Endothelial cell (in vitro differentiated cells): ENCODE data around the gene METTL26. TPM values are rescaled to one million over a fixed set of nuclear protein-coding genes. Genes with fewer than 3 reads are reported as not detected.

Experiments
- DNase-seq: peaks from one replicate; pipeline ENCODE4 v3.0.0; 2021; ENCODE audit warnings: low spot score
- H3K27ac Mint-ChIP-seq: one replicate; pipeline ENCODE4 v1.8.0; 2021; ENCODE audit warnings: mixed read lengths, inconsistent platforms; ENCODE audit not compliant: unreplicated experiment
- H3K27me3 Mint-ChIP-seq: one replicate; pipeline ENCODE4 v1.8.0; 2021; ENCODE audit warnings: mild to moderate bottlenecking, moderate library complexity, mixed read lengths, inconsistent platforms; ENCODE audit not compliant: unreplicated experiment
- H3K36me3 Mint-ChIP-seq: one replicate; pipeline ENCODE4 v1.8.0; 2021; ENCODE audit warnings: mild to moderate bottlenecking, low read depth, mixed read lengths, inconsistent platforms; ENCODE audit not compliant: unreplicated experiment
- H3K4me1 Mint-ChIP-seq: one replicate; pipeline ENCODE4 v1.8.0; 2021; ENCODE audit warnings: mild to moderate bottlenecking, mixed read lengths, inconsistent platforms; ENCODE audit not compliant: unreplicated experiment
- H3K4me3 Mint-ChIP-seq: one replicate; pipeline ENCODE4 v1.8.0; 2021; ENCODE audit warnings: mild to moderate bottlenecking, mixed read lengths, inconsistent platforms; ENCODE audit not compliant: unreplicated experiment
- H3K9me3 Mint-ChIP-seq: one replicate; pipeline ENCODE4 v1.8.0; 2021; ENCODE audit warnings: mixed read lengths, inconsistent platforms; ENCODE audit not compliant: unreplicated experiment
- CTCF ChIP-seq: fragments of 200-600 bp; sonication (generic); IDR thresholded peaks from one replicate; pipeline ENCODE4 v1.5.0; 2021; ENCODE audit warnings: antibody characterized with exemption; ENCODE audit not compliant: unreplicated experiment
- total RNA-seq: library from RNA; stranded (reverse); fragmentation: NEBNext Ultra II Directional; extraction: Animal tissue kit (Norgen Biotek cat#: 25700); gene quantifications from one replicate; pipeline ENCODE4 v1.2.1, GENCODE V29; 2021; ENCODE audit not compliant: unreplicated experiment

Gene METTL26
- total RNA-seq, 1 donor from 2014 or later = 48.5 TPM

GRCh38 chr16:633336-634050, 2.6 kb downstream of the METTL26 start:
- Mint-ChIP-seq H3K36me3 (no peaks in the 10 kb centered on the region), H3K27me3 (peaks cover 8% of the 10 kb centered on the region), H3K4me1 (peaks cover 3% of the 10 kb centered on the region), H3K4me3 (no peak overlapping the region), H3K27ac (no peak overlapping the region), H3K9me3 (no peaks in the 10 kb centered on the region)
- TF ChIP-seq CTCF = no peak
- peak; percentile 6 for DNase-seq

- peaks cover 3% of the 10 kb centered on the region for H3K4me1 Mint-ChIP-seq
- TF ChIP-seq CTCF = no peak
- H3K27me3 Mint-ChIP-seq = peaks cover 8% of the 10 kb centered on the region
- H3K4me3 Mint-ChIP-seq = no peak overlapping the region
- H3K36me3 Mint-ChIP-seq = no peaks in the 10 kb centered on the region
- no peak overlapping the region for H3K27ac Mint-ChIP-seq
- peak; percentile 6 for DNase-seq
- no peaks in the 10 kb centered on the region for H3K9me3 Mint-ChIP-seq
Measured at GRCh38 chr16:632486-633335, 3.4 kb downstream of the METTL26 start.

- Mint-ChIP-seq H3K27ac (no peak overlapping the region), H3K27me3 (peaks cover 8% of the 10 kb centered on the region), H3K36me3 (no peaks in the 10 kb centered on the region), H3K9me3 (no peaks in the 10 kb centered on the region), H3K4me3 (no peak overlapping the region), H3K4me1 (peaks cover 3% of the 10 kb centered on the region)
- no peak for TF ChIP-seq CTCF
- DNase-seq = no peak
Measured at GRCh38 chr16:631808-632358, 4.2 kb downstream of the METTL26 start.

GRCh38 chr16:630815-631405, 5.2 kb downstream of the METTL26 start, which contains the start of gene WFIKKN1:
Gene WFIKKN1, plus strand, starts transcription at chr16:630985. Its CDS starts 269 bp downstream, at chr16:631254.
- H3K27me3 Mint-ChIP-seq = peaks cover 5% of the 10 kb centered on the region
- H3K4me1 Mint-ChIP-seq = no peaks in the 10 kb centered on the region
- no peaks in the 10 kb centered on the region for H3K9me3 Mint-ChIP-seq
- DNase-seq = peak; percentile 26
- peaks cover 5% of the 10 kb centered on the region for H3K36me3 Mint-ChIP-seq
- H3K27ac Mint-ChIP-seq = no peak within 1 kb of the TSS
- H3K4me3 Mint-ChIP-seq = no peak within 1 kb of the TSS
- no peak for TF ChIP-seq CTCF
